ENCODE data around the gene THNSL1. TPM values are rescaled to one million over a fixed set of nuclear protein-coding genes. Genes with fewer than 3 reads are reported as not detected.

Gene THNSL1
- total and polyA plus RNA-seq, 9 of the 15 experiments (the other 6 are each of a cell fraction or from before 2014, with no cell fraction given): 4.5 to 8.6 (median 6.3) TPM

DNA sequence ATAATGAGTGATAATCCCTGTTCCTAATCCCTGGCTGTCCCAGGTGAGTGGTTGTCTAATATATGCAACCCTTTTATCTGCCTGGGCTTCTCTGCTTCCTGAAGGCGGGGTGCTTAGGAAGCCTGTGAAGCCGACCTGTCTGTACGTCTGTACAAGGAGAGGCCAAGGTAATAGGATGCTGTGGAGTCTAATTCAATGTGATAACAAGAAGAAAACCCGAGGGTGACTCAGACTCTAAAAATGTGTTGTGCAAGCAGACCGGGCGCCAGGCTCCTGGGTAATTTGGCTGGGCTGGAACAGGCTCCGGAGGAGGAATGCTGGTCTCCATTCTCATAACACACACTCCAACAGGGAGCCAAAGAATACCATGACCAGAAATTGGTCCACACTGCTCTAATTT, 43.6 kb downstream of the THNSL1 start (continued):
- TF ChIP-seq, protein P1, sequence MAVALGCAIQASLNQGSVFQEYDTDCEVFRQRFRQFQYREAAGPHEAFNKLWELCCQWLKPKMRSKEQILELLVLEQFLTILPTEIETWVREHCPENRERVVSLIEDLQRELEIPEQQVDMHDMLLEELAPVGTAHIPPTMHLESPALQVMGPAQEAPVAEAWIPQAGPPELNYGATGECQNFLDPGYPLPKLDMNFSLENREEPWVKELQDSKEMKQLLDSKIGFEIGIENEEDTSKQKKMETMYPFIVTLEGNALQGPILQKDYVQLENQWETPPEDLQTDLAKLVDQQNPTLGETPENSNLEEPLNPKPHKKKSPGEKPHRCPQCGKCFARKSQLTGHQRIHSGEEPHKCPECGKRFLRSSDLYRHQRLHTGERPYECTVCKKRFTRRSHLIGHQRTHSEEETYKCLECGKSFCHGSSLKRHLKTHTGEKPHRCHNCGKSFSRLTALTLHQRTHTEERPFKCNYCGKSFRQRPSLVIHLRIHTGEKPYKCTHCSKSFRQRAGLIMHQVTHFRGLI (CRISPR knock-in tag; IDR thresholded peaks at IDR 0.05): no peak
- TF ChIP-seq SP2 (IDR thresholded peaks at IDR 0.05; ENCODE audit: extremely low read depth, low read depth, low read length, poor library complexity, severe bottlenecking): no peak

DNA sequence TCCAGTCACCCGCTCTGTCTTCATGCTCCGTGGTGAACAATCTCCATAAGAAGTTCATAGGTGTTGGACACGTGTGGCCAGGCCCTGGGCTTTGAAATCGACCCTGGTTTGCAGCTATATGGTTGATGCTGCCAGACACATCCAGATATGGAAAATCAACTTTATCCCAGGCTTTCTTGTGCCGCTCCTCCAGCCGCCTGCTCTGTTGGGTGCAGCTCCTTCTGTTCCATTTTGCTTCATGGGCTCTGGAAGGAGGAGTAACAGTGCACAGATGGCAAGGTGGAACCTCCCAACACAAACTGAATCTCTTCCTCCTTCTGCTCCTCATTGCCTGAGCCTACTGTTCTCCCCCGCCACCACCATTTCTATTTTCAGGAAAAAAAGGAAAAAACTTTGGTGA, 44.7 kb downstream of the THNSL1 start:
- TF ChIP-seq, protein P2, sequence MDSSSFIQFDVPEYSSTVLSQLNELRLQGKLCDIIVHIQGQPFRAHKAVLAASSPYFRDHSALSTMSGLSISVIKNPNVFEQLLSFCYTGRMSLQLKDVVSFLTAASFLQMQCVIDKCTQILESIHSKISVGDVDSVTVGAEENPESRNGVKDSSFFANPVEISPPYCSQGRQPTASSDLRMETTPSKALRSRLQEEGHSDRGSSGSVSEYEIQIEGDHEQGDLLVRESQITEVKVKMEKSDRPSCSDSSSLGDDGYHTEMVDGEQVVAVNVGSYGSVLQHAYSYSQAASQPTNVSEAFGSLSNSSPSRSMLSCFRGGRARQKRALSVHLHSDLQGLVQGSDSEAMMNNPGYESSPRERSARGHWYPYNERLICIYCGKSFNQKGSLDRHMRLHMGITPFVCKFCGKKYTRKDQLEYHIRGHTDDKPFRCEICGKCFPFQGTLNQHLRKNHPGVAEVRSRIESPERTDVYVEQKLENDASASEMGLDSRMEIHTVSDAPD (CRISPR knock-in tag; IDR thresholded peaks at IDR 0.05): no peak
- TF ChIP-seq NR2F6 (CRISPR knock-in tag; IDR thresholded peaks at IDR 0.05) (no peak), THRAP3 (IDR thresholded peaks at IDR 0.05; ENCODE audit: borderline replicate concordance) (0 out of 2 replicates have a peak, but pooled peaks have one; percentile 42)
- POLR2A ChIA-PET: interaction anchor here (0.6 to 0.8 kb wide), 2 partner anchors 14 to 26 kb away, joined by 3 to 4 read pairs; no protein-coding TSS in a partner anchor
- Histone ChIP-seq H4K20me1 (replicated peaks; ENCODE audit: control insufficient read depth, insufficient read depth, low read length) (no peaks in the 10 kb centered on the region), H3K4me3 (no peak overlapping the region), H2AFZ (ENCODE audit: low read depth, low read length) (peak overlapping the region; percentile 94), H3K27me3 (ENCODE audit: control insufficient read depth in 2 of 2, insufficient read depth in 2 of 2, low read length in 2 of 2) (no peaks in the 10 kb centered on the region), H3K9ac (ENCODE audit: insufficient read depth in 1 of 2, low read depth in 2 of 2, low read length in 2 of 2) (peak overlapping the region; percentile 14 to 84; a peak in 3 of 4 replicates), H3K4me1 (replicated peaks in 1 of 2; ENCODE audit: control insufficient read depth in 2 of 2, insufficient read depth in 2 of 2, low read length in 2 of 2) (peaks cover 16 to 51% of the 10 kb centered on the region in 2 experiments; a peak in 3 of 5 replicates), H3K79me2 (ENCODE audit: control insufficient read depth, insufficient read depth, low read length) (no peaks in the 10 kb centered on the region), H3K36me3 (ENCODE audit: control insufficient read depth, insufficient read depth, low read length) (no peaks in the 10 kb centered on the region), H3K4me2 (ENCODE audit: insufficient read depth, low read length) (peak overlapping the region; percentile 81), H3K27ac (ENCODE audit: extremely low read depth, low read depth, low read length) (peak overlapping the region; percentile 85), H3K9me1 (ENCODE audit: control insufficient read depth, insufficient read depth, low read length) (no peaks in the 10 kb centered on the region), H3K9me3 (replicated peaks; ENCODE audit: control insufficient read depth, insufficient read depth, low read depth, low read length) (no peaks in the 10 kb centered on the region)
- ATAC-seq (no peak; the same call in 2 of the 3 replicates), DNase-seq (ENCODE audit: extremely low read depth in 1 of 4, low spot score in 3 of 4) (no peak), FAIRE-seq (no peak)
- 81% methylated on average over 7 of the region's 7 CpGs for WGBS (ENCODE audit: insufficient coverage, low coverage, missing lambda C conversion rate)
- in situ Hi-C loops (cut with MboI): no loop called here
- CTCF ChIA-PET (ENCODE audit: low intra/inter-chr PET ratio): no interaction called here
- no TSS peak for BruUV-seq (replicated peaks)
- intact Hi-C loops (cut with micrococcal nuclease): no loop called here
